Pulmonary artery endothelial cell (primary cell): ENCODE measurements around the gene PLA2G2F. TPM values are rescaled to one million over a fixed set of nuclear protein-coding genes. Genes with fewer than 3 reads are reported as not detected.

Source experiments
- DNase-seq: peaks from one replicate; pipeline ENCODE4 v3.0.0-alpha.2; 2011; ENCODE audit warnings: low read depth, low spot score
- total RNA-seq: library from RNA; depleted of rRNA; stranded (reverse); fragments of >200 nt; gene quantifications from 2 replicates; pipeline ENCODE4 v1.2.3, GENCODE V29; 2014

Gene PLA2G2F, protein sequence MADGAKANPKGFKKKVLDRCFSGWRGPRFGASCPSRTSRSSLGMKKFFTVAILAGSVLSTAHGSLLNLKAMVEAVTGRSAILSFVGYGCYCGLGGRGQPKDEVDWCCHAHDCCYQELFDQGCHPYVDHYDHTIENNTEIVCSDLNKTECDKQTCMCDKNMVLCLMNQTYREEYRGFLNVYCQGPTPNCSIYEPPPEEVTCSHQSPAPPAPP
- total RNA-seq, result not detected in 2 replicates

DNA sequence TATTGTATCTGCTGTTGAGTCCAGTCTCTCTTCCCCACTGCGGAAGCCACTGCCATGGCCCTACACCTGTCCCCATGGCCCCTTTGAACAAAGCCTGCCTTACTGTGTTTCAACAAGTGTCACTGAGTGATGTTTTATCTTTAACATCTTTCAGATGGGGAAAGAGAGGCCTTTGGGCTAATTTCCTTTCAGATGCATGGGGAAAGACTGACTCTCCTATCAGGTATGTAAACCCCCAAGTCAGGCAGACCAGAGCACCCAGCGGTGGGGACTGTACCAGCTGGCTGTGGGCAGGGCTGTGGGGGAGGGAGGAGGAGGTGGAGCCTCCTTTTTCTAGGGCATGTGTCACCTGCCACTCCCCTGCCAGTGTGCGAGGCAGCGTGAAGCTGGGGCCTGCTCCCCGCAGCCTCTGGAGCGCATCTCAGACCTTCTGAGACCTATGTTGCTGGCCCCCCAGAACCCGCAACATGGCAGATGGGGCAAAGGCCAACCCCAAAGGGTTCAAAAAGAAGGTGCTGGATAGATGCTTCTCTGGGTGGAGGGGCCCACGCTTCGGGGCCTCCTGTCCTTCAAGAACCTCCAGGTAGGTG lies at the start of gene PLA2G2F:
Gene PLA2G2F, plus strand, starts transcription at position 363 of the 590 bp plus-strand sequence. Its CDS starts 105 bp downstream, at position 468.
- DNase-seq, result no peak

DNA sequence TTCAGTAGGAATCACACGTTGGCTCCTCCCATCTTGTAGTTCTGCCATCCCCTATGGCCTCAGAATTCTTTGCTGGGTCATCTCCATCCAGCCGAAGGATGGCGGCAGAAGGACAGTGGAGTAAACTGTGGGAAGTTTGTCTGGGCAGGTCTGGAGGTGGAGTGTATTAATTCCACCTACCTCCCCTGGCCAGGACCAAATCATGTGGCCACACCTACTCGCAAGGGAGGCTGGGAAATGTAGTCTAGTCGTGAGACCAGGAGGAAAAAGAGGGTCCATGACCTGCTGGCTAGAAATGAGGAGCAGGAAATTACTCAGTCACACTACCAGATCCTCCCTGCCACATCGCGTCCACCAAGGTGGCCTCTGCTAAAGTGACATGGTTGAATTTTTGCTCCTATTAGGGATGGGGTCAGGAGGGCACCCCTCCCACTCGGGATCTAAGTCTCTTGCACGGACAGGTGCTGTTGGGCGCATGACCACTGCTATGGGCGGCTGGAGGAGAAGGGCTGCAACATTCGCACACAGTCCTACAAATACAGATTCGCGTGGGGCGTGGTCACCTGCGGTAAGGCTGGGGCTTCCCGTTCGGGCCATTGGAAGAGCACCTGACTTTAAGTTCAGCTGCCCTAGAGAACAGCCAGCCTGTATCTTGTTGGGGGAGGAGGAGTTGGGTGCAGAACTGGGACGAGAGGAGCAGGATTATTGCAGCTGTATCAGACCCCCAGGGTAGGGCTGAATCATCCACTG lies 49.6 kb upstream of the PLA2G2F start:
- DNase-seq, result no peak

DNA sequence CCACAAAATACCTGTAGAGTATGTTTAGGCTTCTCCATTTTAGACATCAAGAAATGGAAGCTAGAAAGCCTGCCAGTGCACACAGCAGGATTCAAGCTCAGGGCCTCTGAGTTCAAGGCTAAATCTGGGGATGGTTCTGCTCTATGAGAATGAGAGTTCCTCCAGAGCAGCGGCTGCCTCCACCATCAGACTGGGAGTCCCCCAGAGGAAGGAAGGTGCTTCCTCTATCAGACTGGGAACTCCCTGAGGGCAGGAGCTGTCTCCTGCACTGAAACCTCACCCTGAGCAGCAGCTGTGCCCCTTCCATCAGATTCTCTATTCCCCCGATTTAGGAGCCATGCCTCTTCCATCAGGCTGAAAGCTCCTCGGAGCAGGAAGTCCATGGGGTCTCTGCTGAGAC lies 49.0 kb upstream of the PLA2G2F start:
- DNase-seq, result no peak

DNA sequence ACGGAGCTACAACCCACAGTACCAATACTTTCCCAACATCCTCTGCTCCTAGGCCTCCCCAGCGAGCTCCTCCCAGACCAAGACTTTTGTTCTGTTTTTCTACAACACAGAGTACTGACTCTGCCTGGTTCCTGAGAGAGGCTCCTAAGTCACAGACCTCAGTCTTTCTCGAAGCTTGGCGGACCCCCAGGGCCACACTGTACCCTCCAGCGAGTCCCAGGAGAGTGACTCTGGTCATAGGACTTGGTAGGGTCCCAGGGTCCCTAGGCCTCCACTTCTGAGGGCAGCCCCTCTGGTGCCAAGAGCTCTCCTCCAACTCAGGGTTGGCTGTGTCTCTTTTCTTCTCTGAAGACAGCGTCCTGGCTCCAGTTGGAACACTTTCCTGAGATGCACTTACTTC lies 48.5 kb upstream of the PLA2G2F start:
- no peak for DNase-seq

DNA sequence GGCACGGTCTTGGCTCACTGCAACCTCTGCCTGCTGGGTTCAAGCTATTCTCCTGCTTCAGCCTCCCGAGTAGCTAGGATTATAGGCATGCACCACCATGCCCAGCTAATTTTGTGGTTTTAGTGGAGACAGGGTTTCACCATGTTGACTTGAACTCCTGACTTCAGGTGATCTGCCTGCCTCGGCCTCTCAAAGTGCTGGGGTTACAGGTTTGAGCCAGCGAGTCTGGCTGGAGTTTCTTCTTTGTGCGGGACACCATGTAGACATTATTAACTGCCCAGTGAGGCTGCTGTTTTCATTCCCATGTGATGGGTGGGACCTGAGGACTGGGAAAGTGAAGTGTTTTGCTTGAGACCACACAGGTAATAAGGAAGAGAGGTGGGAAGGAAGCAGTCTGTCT lies 45.8 kb upstream of the PLA2G2F start:
- no peak for DNase-seq

DNA sequence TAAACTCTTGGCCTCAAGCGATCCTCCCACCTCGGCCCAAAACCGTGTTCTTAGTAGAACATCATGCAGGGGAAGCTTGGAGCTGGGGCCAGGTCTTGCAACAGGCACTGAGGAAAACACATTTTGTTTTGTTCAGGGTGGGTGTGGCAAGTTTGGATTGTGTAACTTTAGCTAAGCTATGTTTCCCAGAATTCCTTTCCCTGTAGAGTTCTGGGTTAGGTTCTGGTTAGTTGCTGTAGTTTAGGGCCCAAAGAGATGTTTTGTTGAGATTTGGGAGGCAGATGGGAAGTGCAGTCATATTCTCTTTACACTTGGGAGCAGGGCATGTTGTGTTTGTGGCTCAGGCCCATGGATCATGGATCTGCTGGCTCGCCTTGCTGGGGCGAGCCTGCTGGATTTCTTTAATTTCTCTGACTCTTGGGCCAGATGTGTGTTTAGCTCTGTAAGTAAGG lies 45.2 kb upstream of the PLA2G2F start:
- DNase-seq, result no peak

DNA sequence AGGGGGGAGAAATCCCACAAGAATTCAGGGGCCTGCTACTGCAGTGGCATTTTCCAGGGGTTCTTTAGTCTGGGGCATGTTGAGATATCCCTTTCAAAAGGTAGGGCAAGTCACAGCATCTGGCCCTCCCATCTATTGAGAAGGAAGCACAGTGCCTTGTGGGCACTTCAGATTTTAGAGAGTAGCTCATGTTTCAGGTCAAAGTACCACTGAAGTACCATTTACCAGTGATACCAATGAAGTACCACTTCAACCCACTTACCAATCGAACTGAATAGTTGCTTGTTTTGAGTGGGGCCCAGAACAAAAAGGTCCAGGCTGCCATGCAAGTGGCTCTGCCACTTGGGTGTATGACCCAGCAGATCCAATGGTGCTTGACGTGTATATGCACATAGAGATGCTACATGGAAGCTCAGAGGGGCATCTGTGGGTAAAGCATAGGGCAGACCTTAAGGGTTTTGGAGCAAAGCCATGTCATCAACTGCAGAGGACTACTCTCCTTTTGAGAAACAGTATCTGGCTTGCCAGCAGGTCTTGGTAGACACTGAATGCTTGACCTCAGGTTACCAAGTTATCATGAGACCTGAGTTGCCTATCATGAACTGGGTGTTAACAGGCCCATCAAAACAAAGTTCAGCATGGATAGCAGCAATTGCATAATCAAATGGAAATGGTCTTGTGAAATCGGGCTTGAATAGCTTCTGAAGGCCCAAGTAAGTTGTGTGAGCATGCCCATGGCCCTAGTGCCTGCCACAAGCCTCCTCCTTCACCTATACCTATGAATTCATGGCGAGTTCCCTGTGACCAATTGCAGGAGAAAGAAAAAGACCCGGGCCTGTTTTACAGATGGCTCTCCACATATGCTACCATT lies 43.3 kb upstream of the PLA2G2F start:
- no peak for DNase-seq

DNA sequence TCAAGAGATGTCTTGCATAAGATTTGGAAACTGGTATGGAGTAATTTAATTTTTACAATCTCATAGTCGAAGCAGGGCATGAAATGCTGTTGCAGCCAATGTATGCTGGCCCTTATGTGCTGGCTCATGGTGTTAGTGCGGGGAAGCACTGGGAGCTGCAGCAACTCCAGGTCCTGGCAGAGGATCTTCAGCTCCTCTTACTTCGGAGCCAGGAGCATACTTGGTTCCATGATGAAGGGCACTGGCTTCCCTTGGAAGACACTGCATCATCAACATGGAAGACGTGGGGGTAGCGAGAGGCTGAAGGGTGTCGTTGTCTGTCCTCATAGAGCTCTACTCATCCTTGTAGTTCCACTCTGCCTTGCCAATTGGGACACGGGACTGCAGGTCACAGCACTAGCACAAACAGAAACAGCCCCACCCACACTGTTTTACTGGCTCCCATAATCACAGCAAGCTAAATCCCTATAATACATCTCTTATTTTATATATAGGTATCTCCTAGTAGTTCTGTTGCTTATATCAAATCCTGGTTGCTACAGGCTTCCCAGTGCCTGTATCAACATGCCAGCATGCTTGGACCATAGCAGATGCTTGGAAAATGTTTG lies 42.2 kb upstream of the PLA2G2F start:
- no peak for DNase-seq

DNA sequence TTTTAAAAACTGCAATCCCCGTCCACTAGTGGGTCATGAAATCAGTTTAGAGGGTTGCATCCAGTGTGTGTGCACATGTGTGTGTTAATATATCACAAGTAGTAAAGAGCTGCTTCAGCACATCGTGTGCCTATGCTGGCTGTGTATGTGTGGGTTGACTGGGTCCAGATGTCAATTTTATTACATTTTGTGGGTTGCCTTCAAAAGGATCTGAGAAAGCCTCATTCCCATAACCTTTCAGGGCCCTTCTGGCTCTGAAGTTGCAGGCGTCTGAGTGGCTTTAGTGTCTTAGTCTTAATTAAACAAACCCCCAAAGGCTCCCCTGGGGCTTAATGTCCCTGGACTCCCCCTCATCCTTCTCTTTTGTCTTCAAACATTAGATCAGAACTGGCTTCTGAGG lies 39.6 kb upstream of the PLA2G2F start:
- no peak for DNase-seq

DNA sequence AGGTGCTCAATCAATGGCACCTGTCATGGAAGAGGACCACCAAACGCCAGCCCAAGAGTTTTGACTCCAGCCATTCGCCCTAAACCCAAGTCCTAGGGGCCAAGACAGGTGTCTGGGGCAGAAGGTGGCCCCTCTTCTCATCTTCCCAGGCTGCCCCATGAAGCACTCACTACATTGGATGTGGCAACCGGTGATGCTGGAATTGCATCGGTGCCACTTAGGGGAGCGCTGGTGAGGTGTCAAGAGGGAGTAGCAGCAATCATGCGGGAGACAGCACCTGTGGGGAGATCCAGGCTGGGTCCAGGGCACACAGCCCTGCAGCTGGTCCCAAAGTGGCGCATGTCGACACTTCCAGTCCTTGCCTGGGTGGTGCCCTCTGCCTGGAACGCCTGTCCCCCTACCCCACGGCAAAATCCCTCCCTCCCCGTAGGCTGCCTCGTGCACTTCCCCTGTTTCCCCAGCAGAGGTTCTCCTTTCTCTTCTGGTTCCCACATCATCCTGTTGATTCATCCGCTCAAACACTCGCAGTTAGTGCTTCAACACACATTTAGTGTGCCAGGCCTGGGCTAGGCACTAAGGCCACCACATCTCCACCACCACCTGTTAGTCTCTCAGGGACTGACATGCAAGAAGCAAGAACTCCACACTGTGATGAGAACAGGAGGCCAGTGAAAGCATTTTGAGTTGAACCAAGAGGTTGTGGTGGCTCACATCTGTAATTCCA lies 38.3 kb upstream of the PLA2G2F start:
- no peak for DNase-seq

DNA sequence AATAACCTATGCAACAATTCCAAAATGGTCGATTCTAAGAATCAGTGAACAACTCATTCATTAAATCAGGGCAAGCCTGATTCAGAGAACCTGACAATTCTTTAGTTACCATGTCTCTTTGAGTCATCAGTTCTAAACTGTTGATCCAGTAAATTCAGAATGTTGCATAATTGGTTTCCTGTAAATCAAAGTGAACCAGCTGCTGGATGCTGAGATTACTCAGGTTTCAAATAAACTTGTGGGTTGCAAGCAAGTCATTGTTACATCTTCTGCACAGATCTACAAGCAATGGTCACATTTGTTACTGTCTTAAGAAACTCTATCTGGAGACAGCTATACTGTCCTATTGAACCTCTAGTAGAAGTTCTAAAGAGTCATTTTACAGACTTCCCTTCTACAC lies 36.2 kb upstream of the PLA2G2F start:
- no peak for DNase-seq

DNA sequence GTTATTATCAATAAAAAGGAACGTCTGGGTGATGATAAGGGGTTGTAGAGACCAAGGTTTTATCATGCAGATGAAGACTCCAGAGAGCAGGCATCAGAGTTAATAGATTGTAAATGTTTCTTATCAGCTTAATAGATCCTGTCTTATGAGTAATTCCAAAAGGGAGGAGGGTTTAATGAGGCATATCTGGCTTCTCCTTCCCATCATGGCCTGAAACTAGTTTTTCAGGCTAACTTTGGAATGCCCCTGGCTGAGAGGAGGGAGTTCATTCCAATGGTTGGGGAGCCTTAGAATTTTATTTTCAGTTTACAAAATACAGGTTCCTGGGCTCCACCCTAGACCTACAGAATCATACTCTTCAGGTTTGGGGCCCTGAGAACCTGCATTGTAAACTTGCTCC lies 33.3 kb upstream of the PLA2G2F start:
- no peak for DNase-seq

DNA sequence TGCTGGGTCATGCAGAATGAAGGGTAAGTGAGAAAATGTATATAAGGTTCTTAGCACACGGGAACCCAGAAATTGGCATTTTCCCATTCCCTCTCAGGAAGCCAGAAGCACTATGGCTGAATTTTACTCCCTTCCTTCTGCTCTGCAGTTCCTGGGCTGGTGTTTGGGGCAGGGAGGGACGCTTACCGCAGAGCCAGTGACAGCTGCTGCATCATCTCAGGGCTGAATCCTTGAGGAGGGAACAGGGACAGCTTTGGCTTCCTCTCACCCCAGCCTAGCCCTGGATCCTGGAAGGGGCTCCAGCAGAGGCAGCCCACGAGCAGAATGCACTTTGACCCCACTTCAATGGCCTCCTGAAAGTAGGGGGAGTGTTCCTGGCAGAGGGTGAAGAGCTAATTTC lies 31.8 kb upstream of the PLA2G2F start:
- DNase-seq, result no peak

DNA sequence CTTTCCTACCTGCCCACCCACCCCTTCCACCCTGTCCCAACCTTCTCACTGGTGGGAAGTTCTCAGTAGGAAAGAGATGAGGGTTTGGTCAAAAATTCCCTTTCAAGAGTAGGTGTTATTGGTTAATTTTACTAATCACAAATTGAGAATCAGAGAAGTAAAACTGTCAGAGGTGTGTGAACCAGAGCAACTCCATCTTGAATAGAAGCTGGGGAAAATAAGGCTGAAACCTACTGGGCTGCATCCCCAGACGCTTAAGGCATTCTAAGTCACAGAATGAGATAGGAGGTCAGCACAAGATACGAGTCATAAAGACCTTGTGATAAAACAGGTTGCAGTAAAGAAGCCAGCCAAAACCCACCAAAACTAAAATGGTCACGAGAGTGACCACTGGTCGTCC lies 31.3 kb upstream of the PLA2G2F start:
- DNase-seq, result no peak

DNA sequence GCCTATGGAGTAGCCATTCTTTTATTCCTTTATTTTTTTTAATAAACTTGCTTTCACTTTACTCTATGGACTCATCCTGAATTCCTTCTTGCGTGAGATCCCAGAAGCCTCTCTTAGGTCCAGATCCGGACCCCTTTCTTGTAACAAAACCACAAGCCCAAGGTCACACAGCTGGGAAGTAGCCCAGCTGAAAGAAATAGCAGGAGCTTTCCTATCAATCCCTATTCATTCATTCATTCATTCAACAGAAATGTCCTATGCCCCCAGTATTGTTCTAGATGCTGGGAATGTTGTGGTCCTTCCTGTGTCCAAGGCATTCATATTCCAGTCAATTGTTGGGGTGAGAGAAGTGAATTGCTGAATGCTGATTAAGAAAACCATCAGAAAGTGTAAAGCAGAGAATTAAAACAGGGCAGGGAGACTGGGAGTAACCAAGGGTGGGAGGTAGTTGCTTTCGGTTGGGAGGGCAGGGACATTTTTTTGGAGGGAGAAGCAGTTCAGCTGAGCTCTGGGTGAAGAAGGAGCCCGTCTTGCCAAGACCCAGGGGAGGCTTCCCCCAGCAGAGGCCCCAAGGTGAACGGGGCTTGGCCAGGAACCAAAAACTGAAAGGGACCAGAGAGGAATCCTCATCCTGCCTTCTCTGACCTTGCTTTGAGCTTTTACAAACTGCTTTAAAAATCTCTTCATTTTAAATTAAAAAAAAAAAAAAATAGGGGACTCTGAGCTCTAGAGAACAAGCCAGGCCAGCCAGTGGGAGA lies 30.6 kb upstream of the PLA2G2F start:
- DNase-seq, result no peak

DNA sequence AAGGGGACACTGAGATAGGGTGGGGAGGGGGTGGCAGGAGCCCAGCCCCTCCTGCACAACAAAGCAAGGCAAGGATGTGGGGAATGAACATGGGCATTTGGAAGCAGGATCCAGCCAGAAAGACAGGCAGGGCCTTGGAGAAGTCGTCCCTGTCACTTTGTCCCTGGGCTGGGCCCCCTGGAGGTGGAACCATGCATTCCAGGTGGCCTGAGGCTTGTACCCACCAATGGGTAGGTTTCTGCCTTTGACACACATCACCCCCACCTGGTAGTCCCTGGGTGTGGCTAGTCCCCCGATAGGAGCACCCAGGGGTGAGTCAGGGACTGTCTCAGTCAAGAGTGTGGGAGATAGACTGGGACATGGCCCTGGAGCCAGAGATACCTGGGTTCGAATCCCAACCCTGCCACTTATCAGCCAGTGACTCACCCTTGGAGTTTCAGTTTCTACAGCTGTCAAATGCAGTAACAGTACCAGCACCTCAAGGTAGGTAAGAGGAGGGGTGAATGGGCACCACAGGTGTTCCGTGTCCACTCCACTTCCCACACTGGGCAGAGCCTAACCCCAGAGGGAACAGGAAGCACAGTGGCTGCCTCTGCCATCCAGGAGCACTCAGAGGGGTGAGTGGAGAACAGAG lies 29.8 kb upstream of the PLA2G2F start:
- DNase-seq, result no peak

DNA sequence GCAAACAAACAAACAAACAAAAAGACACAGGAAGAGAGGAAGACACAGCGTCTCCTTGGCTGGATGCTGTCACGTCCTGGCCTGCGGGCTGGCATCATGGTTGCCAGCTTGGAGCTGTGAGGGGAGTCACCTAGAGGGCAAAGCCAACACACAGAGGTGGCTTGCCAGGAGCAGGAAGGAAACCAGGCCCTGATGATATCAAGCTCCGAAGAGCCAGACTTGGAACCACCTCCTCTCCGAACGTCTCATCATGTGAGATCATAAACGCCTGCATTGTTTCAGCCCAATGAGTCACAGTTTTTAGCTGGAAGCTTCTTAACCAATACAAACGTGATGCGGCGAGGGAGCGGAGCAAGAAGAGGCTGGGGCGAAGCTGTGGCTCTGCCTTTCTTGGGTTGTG lies 28.4 kb upstream of the PLA2G2F start:
- DNase-seq, result peak; percentile 89

DNA sequence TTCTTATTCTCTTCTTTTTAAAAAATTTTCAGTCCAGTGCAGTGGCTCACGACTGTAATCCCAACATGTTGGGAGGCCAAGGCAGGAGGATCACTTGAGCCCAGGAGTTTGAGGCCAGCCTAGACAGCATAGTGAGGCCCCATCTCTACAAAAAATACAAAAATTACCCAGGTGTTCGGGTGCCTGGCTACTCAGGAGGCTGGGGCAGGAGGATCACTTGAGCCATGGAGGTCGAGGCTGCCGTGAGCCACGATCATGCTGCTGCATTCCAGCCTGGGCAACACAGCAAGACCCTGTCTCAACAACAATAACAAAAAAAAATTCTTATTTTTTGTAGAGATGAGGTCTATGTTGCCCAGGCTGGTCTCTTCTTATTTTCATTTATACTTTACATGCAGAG lies 27.7 kb upstream of the PLA2G2F start:
- no peak for DNase-seq

DNA sequence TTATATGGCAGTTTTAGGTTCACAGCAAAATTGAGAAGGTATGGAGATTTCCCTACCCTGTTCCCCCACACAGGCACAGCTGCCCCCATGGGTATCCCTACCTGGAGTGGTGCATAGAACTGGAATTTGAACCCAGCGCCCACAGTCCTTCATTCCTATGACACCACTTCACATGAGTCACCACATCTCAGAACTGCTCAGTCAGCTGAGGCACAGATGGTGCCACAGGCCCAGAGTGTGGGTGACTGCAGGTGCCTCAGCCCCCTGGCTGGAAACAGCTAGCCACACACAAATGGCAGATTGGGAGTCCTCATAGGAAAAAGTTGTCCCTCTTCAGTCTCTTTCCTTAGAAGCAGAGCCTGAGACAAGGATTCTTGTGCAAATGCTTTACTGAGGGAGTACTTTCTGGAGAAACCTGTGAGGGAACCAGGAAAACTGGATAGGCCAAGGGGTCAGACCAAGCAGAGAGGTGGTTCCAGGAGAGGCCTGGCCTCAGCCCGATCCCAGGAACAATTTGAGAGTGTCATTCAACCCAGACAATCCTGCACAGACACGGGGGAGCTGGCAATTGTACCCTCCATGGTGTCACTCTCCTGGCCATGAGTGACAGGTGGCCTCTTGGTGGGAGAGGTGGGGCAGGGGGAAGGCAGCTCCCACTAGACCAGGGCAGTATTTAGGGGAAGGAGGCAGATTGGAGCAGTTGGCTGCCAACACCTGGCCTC lies 26.7 kb upstream of the PLA2G2F start:
- no peak for DNase-seq
